Bone marrow (tissue), 2 donors: ENCODE measurements around the gene TMEM125.

Experiments
- DNase-seq, 2 donors: peaks; one replicate each; lab custom pipeline; 2025; lab: John Stamatoyannopoulos, UW

The TMEM125 gene

GRCh38 chr1:43247256-43247921 lies 22.4 kb upstream of the TMEM125 start:
- DNase-seq, result no peak

DNA sequence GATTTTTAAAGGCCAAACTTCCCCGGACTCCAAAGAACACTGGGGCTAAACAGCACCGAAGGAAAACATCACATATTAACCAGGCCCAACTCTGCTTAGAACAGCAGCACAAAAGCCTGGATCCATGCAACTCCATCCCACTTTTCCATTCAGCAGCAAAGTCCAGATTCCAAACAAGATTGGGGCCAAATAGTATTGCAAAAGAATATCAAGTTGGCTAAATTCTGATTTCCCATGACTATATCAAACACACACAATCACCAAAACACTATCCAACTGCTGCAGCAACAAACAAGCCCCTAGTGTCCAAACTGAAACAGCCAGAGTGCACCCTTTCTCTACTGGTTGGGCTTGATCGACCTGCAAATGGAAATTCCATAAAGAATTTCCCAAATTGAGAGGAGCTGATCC lies 19.4 kb upstream of the TMEM125 start:
- no peak for DNase-seq

DNA sequence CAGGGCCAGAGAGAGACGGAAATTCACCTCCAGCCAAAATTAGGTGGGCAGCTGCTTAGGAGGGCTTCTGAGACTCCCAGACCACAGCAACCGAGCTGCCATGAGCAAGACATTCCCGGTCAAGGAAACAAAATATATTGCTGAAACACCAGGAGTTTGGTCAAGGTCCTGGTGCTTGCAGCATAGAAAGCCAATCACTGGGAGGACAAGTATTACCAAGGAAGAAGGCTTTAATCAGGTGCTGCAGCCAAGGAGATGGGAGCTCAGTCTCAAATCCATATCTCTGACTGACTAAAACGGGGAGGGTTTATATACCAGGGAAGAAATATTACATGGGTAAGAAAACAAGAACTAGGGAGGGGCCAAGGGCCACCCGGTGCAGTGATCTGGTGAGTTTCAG lies 18.8 kb upstream of the TMEM125 start:
- no peak for DNase-seq

DNA sequence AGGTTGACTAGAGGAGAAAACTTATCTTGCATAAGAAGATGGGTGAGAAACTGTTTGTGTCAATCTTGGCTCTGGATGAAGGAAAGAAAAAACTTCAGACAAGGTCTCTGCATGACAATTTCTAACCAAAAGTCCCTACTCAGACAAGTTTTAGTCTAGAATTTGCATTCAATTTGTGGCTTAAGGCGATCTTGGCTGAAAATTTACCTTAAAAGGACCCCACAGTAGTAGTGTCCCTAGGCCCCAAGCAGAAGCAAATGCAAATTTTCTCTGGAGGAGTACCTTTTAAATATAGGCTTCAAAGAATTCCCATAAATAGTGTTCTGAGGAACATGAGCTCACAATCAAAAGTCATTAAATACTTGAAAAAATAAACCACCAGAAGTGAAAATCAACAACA lies 17.6 kb upstream of the TMEM125 start:
- DNase-seq, result no peak

- no peak for DNase-seq
Measured at GRCh38 chr1:43253173-43253572, 16.6 kb upstream of the TMEM125 start.

GRCh38 chr1:43253876-43254275 lies 15.9 kb upstream of the TMEM125 start:
- DNase-seq, result no peak

- DNase-seq, result no peak
Measured at GRCh38 chr1:43255438-43256210, 14.2 kb upstream of the TMEM125 start.

- DNase-seq, result no peak
Measured at GRCh38 chr1:43256675-43257570, 12.9 kb upstream of the TMEM125 start.

DNA sequence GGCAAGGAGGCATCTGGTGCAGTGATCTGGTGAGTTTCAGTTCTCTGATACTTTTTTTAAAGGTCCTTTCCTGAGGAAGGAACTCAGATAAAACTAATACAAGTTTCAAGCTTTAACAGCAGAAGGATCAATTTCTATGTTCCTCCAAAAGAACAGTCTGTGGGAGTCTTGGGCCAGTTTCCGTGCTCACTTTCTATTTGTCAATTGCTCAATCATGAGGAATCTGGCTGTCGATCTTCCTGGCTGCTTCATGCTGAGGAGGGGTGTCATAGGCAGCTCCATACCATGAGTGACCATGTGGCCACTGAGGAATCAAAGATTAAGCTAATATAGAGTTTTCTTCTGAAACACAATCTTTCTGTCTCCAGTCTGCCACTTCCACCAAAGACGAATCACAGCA lies 11.4 kb upstream of the TMEM125 start:
- DNase-seq, result no peak

GRCh38 chr1:43265431-43265830 lies 4.4 kb upstream of the TMEM125 start:
- DNase-seq, result no peak

GRCh38 chr1:43266881-43267280 lies 2.9 kb upstream of the TMEM125 start:
- DNase-seq, result no peak

GRCh38 chr1:43267291-43267805 lies 2.4 kb upstream of the TMEM125 start:
- no peak for DNase-seq

GRCh38 chr1:43267818-43268425 lies 1.9 kb upstream of the TMEM125 start:
- DNase-seq, result no peak

- DNase-seq, result no peak
Measured at GRCh38 chr1:43270421-43271095, 775 bp downstream of the TMEM125 start.

- DNase-seq, result no peak
Measured at GRCh38 chr1:43271186-43272118, 1.7 kb downstream of the TMEM125 start.

DNA sequence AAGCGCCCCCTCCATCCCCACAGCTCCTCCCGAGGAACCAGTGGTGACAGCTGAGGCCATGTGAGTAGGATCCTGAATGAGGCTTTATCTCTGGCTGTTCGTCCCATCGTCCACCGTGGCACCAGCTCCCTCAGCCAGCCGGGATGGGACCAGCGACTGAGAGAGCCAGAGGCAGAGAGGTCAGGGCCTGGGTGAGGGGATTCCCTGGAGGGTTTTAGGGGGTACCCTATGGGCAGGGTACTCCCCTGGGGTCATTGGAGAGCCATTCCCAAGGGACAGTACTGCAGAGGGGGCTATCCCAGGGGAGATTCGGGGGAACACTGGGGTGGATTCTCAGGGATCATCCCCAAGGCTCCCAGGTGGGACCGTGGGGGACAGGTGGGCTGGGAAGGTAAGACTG lies 2.4 kb downstream of the TMEM125 start:
- DNase-seq, result no peak

DNA sequence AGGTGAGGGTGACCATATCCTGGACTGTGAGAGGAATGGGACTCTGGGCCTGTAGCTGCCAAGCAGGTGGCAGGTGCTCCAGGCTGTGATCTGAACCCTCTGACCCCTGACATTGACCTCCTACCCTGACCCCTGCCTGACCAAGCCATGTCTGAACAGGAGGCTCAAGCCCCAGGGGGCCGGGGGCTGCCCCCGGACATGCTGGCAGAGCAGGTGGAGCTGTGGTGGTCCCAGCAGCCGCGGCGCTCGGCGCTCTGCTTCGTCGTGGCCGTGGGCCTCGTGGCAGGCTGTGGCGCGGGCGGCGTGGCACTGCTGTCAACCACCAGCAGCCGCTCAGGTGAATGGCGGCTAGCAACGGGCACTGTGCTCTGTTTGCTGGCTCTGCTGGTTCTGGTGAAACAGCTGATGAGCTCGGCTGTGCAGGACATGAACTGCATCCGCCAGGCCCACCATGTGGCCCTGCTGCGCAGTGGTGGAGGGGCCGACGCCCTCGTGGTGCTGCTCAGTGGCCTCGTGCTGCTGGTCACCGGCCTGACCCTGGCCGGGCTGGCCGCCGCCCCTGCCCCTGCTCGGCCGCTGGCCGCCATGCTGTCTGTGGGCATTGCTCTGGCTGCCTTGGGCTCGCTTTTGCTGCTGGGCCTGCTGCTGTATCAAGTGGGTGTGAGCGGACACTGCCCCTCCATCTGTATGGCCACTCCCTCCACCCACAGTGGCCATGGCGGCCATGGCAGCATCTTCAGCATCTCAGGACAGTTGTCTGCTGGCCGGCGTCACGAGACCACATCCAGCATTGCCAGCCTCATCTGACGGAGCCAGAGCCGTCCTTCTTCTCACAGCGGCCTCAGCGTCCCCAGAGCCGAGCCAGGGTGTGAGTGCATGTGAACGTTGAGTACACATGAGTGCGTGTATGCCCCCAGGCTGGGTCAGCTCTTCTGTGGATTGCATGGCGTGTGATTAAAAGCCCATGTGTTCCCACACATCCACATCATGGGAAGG lies 3.1 kb downstream of the TMEM125 start:
- DNase-seq, result no peak

GRCh38 chr1:43273708-43274107 lies 3.9 kb downstream of the TMEM125 start:
- DNase-seq, result no peak
